GM18519 (cell line): ENCODE data around the gene LAPTM4A.
"Not testable (repeated sequence)": the region's sequence is repeated elsewhere in the genome, so short reads cannot be mapped to it uniquely, and the experiment has no call there.

Experiments
- ATAC-seq: cut with Tn5 transposase; IDR thresholded peaks from one replicate; pipeline ENCODE4 v1.9.1; 2021; ENCODE audit warnings: mild to moderate bottlenecking, moderate library complexity; ENCODE audit not compliant: unreplicated experiment, low FRiP score

Gene LAPTM4A

DNA sequence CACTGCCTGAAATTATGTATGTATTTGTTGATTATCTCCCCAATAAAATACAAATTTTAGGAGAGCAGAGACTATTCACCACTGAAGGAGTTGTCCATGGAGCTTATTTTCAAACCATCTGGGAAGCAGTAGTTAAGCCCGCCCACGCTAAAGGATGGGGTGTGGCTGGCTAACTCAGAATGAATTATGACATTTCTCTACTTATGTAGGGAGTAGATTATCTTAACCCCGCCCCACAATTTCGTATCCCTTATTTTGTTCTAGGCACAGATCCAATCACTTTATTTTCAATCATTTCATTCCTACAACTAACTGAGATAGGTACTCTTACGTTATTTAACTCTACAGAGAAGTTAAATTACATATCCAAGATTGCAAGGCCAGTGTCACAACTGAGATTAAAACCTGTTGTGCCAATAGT, 1.4 kb upstream of the LAPTM4A start:
- ATAC-seq = no peak

DNA sequence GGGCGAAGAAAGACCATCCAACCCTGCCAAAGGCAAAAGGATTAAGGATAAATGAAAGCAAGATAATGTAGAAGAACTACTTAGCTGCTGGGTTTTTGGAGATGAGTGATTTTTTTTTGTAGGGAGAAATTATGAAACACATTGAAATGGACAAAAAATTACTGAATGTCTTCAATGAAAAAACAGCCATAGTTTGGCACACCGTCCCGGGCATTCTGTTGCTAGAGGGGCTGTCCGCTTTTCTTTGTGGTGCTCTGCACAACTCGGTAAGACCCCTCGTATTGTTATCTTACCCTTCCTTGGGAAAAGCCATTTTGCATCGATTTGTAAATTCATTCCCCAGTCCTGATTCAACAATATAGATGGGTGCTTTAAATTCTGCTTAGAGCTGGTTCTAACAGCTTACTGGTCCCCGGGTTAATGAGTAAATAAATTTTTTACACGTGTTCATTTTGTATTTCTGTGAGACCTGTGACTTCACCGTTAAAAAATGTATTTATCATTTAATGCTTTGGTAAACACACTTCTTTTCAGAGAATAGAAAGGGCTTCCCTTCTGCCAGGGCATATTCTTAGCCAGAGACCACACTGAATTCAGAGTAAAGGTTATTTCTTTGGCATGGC, 912 bp upstream of the LAPTM4A start:
- no peak for ATAC-seq

DNA sequence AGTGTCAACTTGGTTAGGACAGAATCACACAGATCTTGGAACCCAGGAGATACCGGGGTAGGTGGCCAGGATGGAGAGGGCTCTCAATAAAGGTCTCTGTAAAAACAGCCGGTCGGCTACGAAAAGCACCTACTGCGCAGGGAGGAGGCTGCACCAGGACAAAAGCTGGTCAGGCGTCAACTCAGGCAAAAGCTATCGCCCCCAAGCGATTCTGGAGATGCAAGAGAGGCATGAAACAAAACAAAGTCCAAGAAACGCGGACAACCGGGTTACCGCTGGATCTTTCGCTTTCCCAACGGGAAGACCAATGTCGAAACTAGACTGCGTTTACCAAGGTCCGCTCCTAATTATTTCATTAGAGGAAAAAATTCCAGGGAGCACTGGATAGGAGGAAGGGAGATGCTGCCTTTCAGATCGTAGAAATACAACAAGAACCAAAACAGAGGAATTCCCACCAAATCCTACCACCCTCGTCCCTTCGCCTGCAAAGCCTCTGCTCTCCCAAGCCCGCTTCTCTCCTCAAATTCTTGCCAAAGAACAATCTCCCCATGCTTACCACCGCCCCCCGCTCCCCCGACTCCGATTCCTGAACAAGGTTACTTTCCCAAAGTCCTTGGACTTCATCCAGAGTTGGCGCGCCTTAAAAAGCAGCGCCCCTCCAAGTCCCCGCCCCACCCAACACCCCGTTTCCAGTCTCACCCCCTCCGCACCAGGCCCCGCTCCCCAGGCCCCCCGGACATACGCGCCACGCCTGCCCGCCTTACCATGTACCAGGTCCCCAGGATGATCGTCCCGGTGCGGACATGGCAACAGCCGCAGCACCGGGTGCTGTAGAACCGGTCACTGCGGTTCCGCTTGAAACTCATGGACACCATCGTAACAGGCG, 539 bp downstream of the LAPTM4A start:
- peak; percentile 0 for ATAC-seq

DNA sequence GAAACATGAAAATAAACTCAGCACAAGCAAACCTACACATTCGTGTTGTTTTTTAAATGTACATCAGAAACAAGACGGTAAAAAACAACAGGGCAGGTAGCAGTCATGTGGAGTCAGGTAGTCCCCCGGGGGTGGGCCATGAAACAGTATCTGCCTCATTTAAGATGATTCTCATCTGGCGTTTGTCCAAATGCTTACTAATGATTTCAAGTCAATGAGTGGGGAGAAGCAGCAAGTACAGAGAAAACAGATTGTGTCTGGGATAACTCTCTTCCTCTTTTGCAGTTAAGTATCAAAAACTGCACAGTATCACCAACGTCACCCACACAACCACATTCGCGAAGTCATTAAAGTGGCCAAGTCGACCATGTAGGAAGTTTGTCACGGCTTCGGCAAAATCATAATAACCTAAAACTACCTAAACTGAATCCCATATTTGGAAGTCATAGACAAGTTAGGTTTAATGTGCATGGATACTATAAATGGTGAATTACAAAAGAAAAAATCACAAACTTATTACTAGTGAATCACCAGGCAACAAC, 1.3 kb downstream of the LAPTM4A start:
- ATAC-seq = peak; percentile 27

DNA sequence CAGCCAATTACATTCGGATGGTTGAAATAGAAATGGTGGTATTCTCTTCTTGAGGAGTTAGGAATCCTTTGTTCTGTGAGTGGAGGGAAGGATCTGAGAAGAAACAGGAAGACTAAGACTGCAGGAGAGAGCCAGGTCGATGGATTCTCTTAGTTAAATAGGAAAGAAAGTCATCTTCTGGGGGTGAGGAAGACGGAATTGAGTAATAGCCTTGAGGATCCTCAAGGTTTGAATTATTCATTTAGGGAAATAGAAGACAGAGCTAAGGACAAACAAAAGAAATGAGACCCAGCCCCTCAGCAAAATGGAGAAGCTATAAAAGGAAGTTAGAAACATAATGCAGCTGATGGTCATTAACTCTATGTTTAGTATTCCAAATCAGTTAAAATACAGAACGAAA, 1.8 kb downstream of the LAPTM4A start:
- ATAC-seq = no peak

DNA sequence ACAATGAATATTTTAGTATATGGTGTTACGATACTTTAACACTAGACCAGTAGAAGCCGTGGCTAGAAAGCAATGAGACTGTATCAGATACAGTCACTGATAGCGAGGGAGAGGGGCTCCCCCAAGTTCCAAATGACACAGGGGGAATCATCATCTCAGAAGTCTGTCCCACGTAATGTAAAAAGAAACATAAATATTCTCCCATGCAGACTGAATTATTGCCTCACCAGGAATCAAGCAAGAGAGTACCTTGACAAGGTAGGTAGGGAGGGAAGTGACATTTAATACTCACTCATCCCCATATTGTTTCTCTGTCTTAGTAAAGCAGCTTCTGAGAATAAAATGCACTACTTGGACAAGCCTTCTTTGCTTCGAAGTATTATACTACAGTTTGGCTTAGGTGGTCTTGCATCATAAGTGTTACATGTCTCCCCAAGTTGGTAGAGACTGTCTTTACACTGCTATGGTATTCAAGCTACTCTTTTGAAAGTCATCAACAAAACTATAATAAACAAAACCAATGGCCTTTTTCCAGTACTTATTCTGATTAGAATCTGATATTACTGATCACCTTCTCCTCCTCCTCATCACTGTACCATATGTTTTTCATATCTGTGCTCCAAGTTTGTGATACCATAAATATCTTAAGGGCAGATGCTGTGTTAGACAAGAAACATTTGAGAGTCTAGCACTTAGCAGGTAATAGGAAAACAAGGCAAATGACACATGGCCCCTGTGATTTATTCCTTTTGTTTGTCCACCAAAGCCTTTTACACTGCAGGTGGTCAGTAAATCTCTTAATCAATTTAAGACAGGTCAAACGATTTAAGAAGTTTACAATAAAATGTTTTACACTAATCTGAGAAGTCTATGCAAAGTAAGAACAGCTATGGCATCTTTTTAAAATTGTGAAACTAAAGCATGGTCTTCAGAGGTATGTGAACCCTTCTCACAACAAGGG, 2.7 kb downstream of the LAPTM4A start:
- no peak for ATAC-seq

DNA sequence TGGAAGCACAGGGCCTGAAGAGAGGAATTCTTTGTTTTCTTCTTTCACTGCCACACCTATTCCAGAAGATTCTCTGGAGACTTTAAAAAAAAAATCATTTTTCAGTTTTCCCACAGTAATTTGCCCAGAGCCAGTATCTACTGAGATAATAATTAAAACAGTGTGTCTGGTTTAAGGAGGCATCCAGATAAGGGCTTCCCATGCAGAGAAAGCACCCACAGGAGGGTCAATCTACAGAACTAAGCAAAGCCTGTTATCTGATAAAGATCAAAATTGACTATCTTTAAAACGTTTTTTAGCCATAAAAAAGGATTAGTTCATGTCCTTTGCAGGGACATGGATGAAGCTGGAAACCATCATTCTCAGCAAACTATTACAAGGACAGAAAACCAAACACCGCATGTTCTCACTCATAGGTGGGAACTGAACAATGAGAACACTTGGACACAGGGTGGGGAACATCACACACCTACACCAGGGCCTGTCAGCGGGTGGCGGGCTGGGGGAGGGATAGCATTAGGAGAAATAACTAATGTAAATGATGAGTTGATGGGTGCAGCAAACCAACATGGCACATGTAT, 5.6 kb downstream of the LAPTM4A start:
- not testable (repeated sequence) for ATAC-seq

DNA sequence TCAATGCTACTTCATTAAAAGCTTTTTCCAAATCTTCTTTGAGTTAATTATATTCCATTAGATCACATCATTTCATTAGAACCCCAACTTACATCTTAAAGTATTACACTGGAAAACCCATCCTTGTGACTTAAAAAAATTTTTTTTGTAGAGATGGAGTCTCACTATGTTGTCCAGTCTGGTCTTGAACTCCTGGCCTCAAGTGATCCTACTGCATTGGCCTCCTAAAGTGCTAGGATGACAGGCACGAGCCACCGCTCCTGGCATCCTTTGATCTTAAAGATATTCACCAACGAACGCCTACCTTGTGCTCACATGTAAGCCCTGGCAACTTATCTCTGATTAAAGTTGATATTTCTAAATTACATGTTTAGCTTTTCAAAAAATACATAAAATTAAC, 6.7 kb downstream of the LAPTM4A start:
- no peak for ATAC-seq

DNA sequence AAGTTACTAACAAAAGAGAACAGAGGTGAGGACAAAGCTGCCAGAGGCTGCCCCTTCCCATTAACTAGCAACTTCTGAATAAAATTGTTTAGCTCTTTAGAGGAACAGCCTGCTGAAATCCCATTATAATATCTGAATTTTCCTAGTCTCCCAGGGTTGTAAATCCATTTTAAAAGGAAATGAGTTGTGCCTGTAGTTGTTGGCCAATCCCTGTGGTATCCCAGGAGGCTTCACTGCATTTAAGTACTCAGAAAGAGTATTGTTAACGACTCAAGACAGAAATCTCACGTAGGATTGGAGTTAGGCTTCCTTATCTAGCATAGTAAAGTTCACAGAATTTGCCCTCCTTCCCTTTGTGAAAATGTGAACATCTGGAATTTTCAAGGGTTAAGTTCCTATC, 8.9 kb downstream of the LAPTM4A start:
- ATAC-seq = no peak

DNA sequence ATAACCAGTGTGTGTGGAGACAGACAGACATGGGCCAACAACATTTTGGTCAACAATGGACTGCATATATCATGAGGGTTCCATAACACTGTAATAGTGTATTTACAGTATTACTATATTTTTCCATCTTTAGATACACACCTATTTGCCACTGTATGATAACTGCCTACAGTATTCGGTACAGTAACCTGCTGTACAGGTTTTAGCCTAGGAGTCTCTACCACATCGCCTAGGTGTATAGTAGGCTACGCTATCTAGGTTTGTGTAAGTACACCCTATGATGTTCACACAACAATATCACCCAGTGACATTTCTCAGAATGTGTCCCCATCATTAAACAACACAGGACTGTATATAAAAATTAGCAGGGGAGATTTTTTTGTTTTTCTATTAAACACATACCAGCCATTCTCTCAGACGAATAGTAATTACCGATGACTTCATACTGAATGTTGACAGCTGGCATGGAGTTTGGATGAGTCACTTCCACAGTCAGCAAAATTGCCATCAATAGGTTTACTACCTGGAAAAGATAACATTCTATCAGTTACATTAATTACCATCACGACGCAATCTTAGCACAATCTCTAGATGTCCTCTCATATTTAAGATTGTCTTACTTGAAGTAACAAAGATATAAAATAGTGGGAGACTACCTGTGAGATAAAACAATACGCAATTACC, 10.8 kb downstream of the LAPTM4A start:
- ATAC-seq = no peak

DNA sequence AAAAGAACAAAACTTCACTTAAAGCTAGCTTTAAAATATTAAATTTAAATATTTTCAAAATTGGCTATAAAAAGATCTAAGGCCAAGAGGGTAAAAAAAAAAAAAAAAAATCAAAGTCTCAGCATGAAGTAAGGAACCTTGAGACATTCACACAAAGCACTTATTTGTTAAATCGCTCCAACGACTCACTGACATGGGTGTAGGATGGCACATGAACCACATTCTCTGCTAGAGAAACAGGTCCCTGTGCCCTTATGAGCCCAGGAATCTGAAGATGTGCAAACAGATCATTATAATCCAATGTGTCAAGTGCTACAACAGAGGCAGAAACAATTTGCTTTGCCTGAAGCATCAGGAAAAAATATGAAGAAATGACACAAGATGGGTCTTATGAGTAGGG, 13.8 kb downstream of the LAPTM4A start:
- no peak for ATAC-seq

DNA sequence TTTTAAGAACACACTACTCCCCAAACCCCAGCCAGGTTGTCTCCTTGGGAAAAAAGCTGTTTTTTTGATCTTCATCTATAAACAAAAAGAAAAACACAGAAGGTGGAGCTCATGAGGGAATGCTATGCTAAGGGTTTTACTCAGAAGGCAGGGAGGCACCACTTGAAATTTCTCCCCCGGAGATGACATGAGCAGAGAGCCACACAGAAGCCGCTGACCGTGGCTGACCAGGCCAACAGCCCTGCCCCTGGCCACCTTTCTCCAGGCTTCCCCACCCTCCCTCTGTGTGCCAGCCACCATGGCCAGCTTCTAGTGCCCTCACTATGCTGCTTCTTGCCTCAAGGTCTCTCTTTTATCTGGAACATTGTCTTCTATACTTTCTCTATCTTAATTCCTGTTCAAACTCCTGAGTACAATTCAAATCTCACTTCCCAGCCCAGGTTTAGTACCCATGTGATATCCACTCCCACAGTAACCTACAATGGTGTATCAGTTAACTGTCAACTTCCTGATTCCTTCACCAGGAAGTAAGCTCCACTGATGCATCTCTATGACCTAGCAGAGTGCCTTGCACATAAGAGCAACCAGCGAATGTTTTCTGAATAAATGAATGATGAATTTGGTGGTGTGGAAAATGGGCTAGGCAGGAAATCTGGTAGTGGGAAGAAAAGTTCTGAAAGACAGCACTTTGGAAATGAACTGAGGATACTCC, 15.3 kb downstream of the LAPTM4A start:
- peak; percentile 67 for ATAC-seq

DNA sequence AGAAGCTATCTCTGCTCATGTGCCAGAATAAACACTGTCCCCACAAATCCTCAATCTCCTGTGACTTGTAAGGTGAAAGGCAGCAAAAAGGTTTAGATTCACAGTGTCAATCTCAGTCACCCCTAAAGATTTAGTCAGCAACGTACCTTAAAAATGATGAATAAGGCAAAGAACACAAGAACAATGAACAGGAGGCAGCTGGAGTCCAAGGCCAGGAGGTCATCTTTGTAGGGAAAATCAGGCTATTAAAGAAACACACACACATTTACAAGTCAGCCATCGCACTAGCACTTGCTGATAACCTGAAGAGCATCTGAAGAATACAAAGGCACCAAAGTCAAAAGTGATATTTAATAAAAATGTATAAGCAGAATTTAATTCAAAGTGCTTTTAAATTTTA, 16.6 kb downstream of the LAPTM4A start:
- no peak for ATAC-seq

DNA sequence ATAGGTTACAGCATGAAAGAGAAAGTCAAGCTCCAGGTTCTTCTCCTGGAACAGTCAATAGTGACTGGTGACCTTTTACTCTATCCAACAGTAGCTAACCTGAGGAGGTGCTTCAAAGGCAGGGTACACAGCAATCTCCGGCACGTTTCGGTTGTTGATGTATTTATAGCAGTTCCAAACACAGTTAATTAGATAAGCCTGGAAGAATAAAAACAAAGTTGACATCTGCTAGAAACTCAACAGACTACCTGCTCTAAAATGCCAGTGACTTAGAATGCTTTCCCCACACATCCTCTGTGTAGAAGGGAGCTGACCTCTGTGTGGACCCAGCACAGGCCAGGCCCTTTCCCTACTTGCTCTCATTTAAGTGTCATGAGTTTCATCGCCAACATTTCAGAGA, 17.2 kb downstream of the LAPTM4A start:
- no peak for ATAC-seq

DNA sequence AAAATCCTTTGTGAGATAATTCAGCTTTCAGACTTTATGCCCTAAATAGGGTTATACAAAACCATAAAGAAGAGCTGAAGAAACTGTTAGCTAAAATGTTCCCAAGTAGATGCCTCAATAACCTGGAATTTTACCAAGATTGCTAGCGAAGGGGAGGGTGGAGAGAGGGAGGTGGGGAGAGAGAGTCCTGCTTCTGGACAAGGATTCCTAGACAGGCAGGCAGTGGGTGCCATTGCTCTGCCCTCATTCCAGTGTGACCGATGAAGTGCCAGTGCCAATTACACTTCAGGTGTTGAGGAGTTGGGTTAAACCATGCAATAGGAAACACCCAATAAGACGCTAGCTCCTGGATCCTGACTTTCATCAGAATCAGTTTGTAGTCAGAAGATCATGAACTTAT, 18.1 kb downstream of the LAPTM4A start:
- ATAC-seq = no peak

DNA sequence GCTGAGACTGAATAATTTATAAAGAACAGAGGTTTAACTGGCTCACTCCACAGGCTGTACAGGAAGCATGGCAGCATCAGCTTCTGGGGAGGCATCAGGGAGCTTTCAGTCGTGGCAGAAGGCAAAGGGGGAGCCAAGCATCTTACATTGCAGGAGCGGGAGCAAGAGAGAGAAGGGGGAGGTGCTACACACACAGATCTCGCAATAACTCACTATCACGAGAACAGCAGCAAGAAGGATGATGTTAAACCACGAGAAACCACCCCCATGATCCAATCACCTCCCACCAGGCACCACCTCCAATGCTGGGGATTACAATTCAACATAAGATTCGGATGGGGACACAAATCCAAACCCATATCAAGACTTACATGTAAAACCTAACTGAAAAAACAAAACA, 21.2 kb downstream of the LAPTM4A start:
- ATAC-seq = no peak

DNA sequence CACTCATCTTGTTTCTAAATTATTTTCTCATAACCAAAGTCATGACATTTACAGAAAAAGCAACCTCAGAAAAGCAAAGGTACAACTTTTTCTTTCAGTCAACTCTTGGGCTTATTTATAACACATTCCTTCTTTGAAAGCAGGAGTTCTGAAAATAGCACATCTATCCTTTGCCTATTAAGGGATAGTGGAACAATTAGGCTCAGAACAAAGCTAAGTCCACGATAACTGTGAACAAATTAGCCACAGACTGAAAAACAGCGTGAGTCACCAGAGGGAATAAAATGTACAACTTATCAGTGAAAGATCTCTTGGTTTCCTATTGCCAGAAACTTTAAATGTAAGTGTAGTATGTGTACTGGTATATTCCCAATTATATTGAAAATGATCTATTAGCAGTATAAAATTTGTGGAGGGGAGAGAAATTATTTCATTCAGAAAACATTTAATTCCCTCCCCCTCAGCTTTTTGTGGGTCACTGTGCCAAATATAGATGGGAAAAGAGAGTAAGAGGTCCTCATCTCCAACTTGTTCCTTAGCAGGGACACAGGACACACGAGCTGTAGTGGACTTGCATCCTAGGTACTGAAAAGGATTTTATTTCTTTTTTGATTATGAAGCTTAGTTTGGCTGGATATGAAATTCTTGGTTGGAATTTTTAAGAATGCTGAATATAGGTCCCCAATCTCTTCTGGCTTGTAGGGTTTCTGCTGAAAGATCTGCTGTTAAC, 23.6 kb downstream of the LAPTM4A start:
- no peak for ATAC-seq

DNA sequence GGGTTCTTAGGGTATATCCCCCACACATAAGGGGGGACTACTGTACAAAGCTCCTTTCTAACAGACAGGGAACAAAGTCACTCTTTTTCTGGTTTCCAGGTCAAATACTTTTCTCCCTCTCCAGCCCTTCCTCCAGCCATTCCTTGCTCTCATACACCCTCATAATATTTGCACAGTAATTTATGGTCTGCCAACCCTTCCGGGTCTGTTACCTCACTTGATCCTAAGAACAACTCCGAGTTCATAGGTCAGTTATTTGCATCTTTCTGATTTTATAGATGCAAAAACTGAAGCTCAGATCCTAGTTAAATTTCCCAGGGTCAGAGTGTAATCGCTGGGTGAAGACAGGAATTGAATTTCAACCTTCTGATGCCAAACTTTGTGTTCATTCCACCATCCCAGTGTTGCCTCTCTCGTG, 24.2 kb downstream of the LAPTM4A start:
- ATAC-seq = no peak
